SU-DHL-6 (cell line): ENCODE measurements around the gene SLC9A3.

Source experiments
- H2AFZ ChIP-seq: fragments of 200-600 bp; sonication (generic); 2 replicates; pipeline ENCODE4 v1.6.1; 2014; ENCODE audit warnings: low read depth, mild to moderate bottlenecking, moderate library complexity, mixed read lengths, antibody characterized with exemption, low read length; ENCODE audit not compliant: severe bottlenecking
- H3F3A ChIP-seq: fragments of 200-600 bp; shearing (Covaris generic); 2 replicates; pipeline ENCODE4 v1.6.0; 2016; ENCODE audit warnings: antibody characterized with exemption, mild to moderate bottlenecking; ENCODE audit not compliant: insufficient read depth
- H3K27ac ChIP-seq: fragments of 200-600 bp; sonication (generic); 2 replicates; pipeline ENCODE4 v1.5.1; 2016; ENCODE audit warnings: low read depth, mild to moderate bottlenecking, low read length, moderate library complexity, mixed read lengths
- H3K27me3 ChIP-seq: fragments of 200-600 bp; sonication (generic), shearing (Covaris generic); 2 replicates; pipeline ENCODE4 v1.6.0; 2014; ENCODE audit warnings: mild to moderate bottlenecking, low read length
- H3K36me3 ChIP-seq: fragments of 200-600 bp; sonication (generic); 2 replicates; pipeline ENCODE4 v1.6.1; 2014; ENCODE audit warnings: mild to moderate bottlenecking, low read length, mixed read lengths
- H3K4me2 ChIP-seq: fragments of 300-600, 200-600 bp; shearing (Covaris generic), sonication (generic); 2 replicates; pipeline ENCODE4 v1.6.0; 2014; ENCODE audit warnings: low read length, low read depth, mild to moderate bottlenecking; ENCODE audit not compliant: poor library complexity, severe bottlenecking
- H3K4me3 ChIP-seq: fragments of 200-600 bp; sonication (generic); 2 replicates; pipeline ENCODE4 v1.5.1; 2014; ENCODE audit warnings: antibody characterized with exemption, low read length, mild to moderate bottlenecking, mixed read lengths; ENCODE audit not compliant: insufficient read depth, poor library complexity, severe bottlenecking
- H3K79me2 ChIP-seq: fragments of 200-600 bp; sonication (generic); 2 replicates; pipeline ENCODE4 v1.6.1; 2014; ENCODE audit warnings: mild to moderate bottlenecking, low read length, moderate library complexity; ENCODE audit not compliant: insufficient read depth
- H3K9ac ChIP-seq: fragments of 200-600 bp; sonication (generic); 2 replicates; pipeline ENCODE4 v1.7.0; 2014; ENCODE audit warnings: mild to moderate bottlenecking, low read length
- H3K9me2 ChIP-seq: fragments of 200-600 bp; sonication (generic); replicated peaks from 2 replicates; pipeline ENCODE4 v1.6.1; 2014; ENCODE audit warnings: low read length; ENCODE audit not compliant: insufficient read depth
- H3K9me3 ChIP-seq: fragments of 200-600 bp; sonication (generic); 2 replicates; pipeline ENCODE4 v1.6.1; 2014; ENCODE audit warnings: low read length, mixed read lengths; ENCODE audit not compliant: insufficient read depth
- H4K20me1 ChIP-seq: fragments of 200-600 bp; sonication (generic); 2 replicates; pipeline ENCODE4 v1.6.1; 2014; ENCODE audit warnings: low read depth, mild to moderate bottlenecking, antibody characterized with exemption, low read length, moderate library complexity, mixed read lengths
- EZH2phosphoT487 ChIP-seq: fragments of 200-600 bp; sonication (generic), shearing (Covaris generic); conservative IDR thresholded peaks from 2 replicates; pipeline ENCODE4 v1.6.1; 2018; ENCODE audit warnings: mild to moderate bottlenecking, antibody characterized with exemption, low read length, moderate library complexity, mixed read lengths
- TF ChIP-seq, protein P1 (sequence below): fragments of 200-600 bp; sonication (generic); IDR thresholded peaks from one replicate; pipeline ENCODE4 v1.5.1; 2017; ENCODE audit warnings: antibody characterized with exemption, mild to moderate bottlenecking, low read length, moderate library complexity; ENCODE audit not compliant: insufficient read depth, poor library complexity, severe bottlenecking

SLC9A3 gene

GRCh38 chr5:535846-536698, 11.8 kb upstream of the SLC9A3 start:
- TF ChIP-seq, protein P1, sequence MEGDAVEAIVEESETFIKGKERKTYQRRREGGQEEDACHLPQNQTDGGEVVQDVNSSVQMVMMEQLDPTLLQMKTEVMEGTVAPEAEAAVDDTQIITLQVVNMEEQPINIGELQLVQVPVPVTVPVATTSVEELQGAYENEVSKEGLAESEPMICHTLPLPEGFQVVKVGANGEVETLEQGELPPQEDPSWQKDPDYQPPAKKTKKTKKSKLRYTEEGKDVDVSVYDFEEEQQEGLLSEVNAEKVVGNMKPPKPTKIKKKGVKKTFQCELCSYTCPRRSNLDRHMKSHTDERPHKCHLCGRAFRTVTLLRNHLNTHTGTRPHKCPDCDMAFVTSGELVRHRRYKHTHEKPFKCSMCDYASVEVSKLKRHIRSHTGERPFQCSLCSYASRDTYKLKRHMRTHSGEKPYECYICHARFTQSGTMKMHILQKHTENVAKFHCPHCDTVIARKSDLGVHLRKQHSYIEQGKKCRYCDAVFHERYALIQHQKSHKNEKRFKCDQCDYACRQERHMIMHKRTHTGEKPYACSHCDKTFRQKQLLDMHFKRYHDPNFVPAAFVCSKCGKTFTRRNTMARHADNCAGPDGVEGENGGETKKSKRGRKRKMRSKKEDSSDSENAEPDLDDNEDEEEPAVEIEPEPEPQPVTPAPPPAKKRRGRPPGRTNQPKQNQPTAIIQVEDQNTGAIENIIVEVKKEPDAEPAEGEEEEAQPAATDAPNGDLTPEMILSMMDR, result no peak
- no peaks in the 10 kb centered on the region for H4K20me1 ChIP-seq
- no peak overlapping the region for H3K27ac ChIP-seq
- no peak overlapping the region for H3K4me2 ChIP-seq
- H3K9ac ChIP-seq, result no peak overlapping the region
- no peak overlapping the region for H3K4me3 ChIP-seq
- no peak overlapping the region for H2AFZ ChIP-seq
- no peaks in the 10 kb centered on the region for H3K27me3 ChIP-seq
- no peaks in the 10 kb centered on the region for H3K9me2 ChIP-seq
- no peaks in the 10 kb centered on the region for H3K36me3 ChIP-seq
- no peaks in the 10 kb centered on the region for H3F3A ChIP-seq
- no peaks in the 10 kb centered on the region for H3K9me3 ChIP-seq
- H3K79me2 ChIP-seq, result no peaks in the 10 kb centered on the region

GRCh38 chr5:534743-535671, 10.8 kb upstream of the SLC9A3 start:
- Histone ChIP-seq H2AFZ (no peak overlapping the region), H3K27me3 (no peaks in the 10 kb centered on the region), H3K36me3 (no peaks in the 10 kb centered on the region), H3K9me3 (no peaks in the 10 kb centered on the region), H3K79me2 (no peaks in the 10 kb centered on the region), H3K9me2 (no peaks in the 10 kb centered on the region), H3K27ac (no peak overlapping the region), H4K20me1 (no peaks in the 10 kb centered on the region), H3F3A (no peaks in the 10 kb centered on the region), H3K4me3 (no peak overlapping the region), H3K4me2 (no peak overlapping the region), H3K9ac (no peak overlapping the region)
- TF ChIP-seq EZH2phosphoT487, result no peak
- TF ChIP-seq, protein P1, result no peak

GRCh38 chr5:533955-534742, 9.9 kb upstream of the SLC9A3 start:
- no peak overlapping the region for H3K4me2 ChIP-seq
- no peak overlapping the region for H3K27ac ChIP-seq
- no peaks in the 10 kb centered on the region for H3K36me3 ChIP-seq
- H3F3A ChIP-seq, result no peaks in the 10 kb centered on the region
- no peaks in the 10 kb centered on the region for H3K9me2 ChIP-seq
- no peaks in the 10 kb centered on the region for H3K9me3 ChIP-seq
- H4K20me1 ChIP-seq, result no peaks in the 10 kb centered on the region
- TF ChIP-seq, protein P1, result no peak
- no peak for TF ChIP-seq EZH2phosphoT487
- no peak overlapping the region for H2AFZ ChIP-seq
- H3K27me3 ChIP-seq, result no peaks in the 10 kb centered on the region
- no peak overlapping the region for H3K9ac ChIP-seq
- no peaks in the 10 kb centered on the region for H3K79me2 ChIP-seq
- no peak overlapping the region for H3K4me3 ChIP-seq
